ENCODE results near the gene CCDC33.

Gene CCDC33

DNA sequence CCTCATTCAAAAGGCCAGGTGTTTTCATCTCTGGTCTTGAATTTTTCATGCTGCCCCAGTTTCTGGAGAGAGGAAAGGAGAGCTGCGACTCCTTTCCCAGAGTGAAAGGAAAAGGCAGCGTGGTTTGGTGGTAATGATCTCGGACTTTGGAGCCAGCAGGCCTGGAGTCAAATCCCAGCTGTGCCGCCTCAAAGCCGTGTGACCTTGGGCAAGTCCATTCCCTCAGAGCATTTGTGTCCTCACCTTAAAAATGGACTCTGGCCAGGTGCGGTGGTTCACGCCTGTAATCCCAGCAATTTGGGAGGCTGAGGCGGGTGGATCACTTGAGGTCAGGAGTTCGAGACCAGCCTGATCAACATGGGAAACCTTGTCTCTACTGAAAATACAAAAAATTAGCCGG, 4.7 kb upstream of the CCDC33 start:
- H3K27ac ChIP-seq = no peak overlapping the region
- TF ChIP-seq ZFX (IDR thresholded peaks at IDR 0.05; ENCODE audit: borderline replicate concordance) = no peak
- TF ChIP-seq, protein P1, sequence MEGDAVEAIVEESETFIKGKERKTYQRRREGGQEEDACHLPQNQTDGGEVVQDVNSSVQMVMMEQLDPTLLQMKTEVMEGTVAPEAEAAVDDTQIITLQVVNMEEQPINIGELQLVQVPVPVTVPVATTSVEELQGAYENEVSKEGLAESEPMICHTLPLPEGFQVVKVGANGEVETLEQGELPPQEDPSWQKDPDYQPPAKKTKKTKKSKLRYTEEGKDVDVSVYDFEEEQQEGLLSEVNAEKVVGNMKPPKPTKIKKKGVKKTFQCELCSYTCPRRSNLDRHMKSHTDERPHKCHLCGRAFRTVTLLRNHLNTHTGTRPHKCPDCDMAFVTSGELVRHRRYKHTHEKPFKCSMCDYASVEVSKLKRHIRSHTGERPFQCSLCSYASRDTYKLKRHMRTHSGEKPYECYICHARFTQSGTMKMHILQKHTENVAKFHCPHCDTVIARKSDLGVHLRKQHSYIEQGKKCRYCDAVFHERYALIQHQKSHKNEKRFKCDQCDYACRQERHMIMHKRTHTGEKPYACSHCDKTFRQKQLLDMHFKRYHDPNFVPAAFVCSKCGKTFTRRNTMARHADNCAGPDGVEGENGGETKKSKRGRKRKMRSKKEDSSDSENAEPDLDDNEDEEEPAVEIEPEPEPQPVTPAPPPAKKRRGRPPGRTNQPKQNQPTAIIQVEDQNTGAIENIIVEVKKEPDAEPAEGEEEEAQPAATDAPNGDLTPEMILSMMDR (IDR thresholded peaks at IDR 0.05) = no peak

DNA sequence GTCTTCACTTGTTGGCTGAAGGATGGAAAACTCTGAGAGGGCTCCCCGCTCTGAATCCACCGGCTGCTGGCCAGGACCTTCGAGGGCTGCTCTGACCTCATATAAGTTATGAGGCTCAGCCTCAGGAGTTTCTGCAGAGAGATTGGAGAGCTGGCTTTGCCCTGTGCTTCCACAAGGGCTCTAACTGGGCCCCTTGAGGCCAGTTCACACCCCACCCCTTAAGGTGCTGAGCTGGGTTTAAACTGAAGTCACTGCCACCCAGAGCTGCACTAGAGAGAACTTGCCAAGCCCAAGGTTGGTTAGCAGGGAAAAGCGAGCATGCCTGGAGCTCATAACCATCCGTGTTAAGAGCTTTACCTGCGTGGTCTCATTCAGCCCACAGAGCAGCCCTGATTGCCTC, 2.8 kb upstream of the CCDC33 start:
- TF ChIP-seq, protein P1 (IDR thresholded peaks at IDR 0.05) = no peak
- no peak for TF ChIP-seq ZFX (IDR thresholded peaks at IDR 0.05; ENCODE audit: borderline replicate concordance)
- H3K27ac ChIP-seq = no peak overlapping the region

DNA sequence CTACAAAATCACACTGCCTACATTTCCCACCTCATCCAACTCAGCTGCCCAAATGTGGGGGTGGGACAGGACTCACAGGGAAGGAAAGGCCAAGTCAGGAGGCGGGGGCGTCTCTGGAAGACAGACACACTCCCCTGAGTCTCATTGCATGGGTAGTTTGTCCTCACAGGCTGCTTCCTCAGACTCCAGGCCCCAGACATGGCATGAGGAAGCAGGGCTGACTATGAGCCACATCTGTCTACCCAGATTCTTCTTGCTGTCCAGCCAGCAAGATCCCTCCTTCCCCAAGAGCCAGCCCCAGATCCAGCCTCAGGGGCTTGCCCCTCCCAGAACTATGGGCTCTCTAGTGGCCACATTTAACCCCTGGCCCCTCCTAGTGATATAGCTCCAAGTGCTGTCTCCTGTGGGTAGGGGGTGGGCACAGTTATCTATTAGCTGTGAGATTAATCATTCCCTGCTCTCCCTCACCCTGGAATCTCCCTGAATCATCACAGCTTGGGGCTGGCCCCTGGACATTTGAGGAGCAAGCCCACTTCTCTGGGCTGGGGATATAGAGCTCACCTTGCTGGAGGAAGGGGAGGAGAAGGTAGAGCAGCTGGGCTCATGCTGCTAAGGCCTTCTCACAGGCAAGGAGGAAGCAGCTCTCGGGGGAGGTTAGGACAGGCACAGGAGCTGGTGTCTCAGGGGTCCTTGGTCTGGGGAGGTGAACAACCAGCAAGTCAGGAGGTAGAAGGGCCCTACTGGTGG, 2.1 kb upstream of the CCDC33 start:
- TF ChIP-seq ZFX (IDR thresholded peaks at IDR 0.05; ENCODE audit: borderline replicate concordance) = no peak
- TF ChIP-seq, protein P1 (IDR thresholded peaks at IDR 0.05) = no peak

DNA sequence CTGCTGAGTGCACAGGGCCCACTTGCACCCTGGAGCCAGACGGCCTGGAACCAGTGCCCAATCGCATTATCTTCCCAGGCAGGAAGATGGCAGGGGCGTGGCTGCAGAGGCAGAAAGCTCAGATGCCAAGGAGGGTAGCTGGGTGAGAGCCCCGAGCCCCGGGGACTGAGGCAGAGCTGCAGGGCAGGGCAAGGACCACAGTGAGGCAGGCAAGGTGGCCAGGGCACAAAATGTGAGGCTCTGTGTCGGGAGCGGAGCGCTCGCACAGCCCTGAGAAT, 1.6 kb upstream of the CCDC33 start:
- H3K27ac ChIP-seq = no peak overlapping the region
- no peak for TF ChIP-seq ZFX (IDR thresholded peaks at IDR 0.05; ENCODE audit: borderline replicate concordance)
- TF ChIP-seq, protein P1 (IDR thresholded peaks at IDR 0.05) = no peak

More for the DNA sequence above, 2.1 kb upstream of the CCDC33 start:
- H3K27ac ChIP-seq = no peak overlapping the region

DNA sequence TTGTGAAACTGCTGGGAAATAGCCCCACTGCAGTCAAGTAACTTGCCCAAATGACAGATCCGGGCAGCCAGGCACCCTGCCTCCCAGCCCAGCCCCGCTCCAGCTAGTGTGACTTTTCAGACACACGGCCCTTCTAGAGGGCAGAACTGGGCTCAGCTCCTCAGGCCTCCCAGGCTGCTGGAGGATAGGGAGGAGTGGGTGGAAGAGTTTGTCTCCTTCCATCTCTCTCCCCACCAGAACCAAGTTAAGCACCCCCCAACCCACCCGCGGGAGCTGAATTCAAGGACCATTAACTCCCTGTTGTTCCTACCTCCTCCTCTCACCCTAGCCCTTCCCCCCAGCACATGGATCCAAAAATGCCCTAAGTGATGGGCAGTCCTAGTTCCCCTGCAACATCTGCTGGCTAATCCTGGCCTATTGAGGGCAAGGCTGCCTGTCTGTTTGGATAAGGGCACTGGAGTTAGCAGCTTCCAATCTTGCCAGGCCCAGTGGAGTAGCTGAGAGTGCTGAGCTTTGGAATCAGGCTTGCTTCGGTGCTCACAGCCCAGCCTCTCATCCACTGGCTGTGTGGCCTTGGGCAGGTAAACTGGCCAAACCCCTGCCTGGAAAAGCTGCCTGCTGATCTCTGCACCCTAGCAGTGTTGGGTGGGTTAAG, 3.1 kb downstream of the CCDC33 start:
- TF ChIP-seq, protein P1 (IDR thresholded peaks at IDR 0.05) = no peak
- TF ChIP-seq ZFX (IDR thresholded peaks at IDR 0.05; ENCODE audit: borderline replicate concordance) = no peak
- H3K27ac ChIP-seq = peak overlapping the region; percentile 49

DNA sequence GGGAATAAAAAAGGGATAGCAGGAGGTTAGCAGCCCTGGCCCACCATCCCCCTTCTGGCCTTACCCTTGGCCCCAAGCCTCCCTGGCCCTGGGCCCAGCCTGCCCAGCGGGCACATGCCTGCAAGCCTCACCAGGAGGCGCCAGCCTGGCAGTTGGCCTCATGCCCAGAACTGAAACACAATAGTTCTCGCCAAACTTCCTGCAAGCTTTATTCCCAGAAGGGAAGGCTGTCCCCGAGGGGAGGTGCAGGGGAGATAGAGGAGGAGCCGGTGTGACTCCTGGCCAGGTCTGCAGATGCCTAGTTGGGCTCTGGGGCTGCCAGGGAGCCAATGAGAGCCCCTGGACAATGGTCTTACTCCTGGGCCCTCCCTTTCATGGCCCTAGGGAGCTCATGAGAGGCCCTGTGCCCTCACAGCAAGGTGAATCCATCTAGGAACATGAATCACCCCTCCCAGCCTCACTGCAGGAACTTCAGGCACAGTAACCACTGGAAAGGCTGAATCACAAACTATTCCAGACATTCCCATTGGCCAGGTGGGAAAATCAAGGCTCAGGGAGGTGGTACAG, 4.0 kb downstream of the CCDC33 start:
- no peak for TF ChIP-seq ZFX (IDR thresholded peaks at IDR 0.05; ENCODE audit: borderline replicate concordance)
- TF ChIP-seq, protein P1 (IDR thresholded peaks at IDR 0.05) = peak; percentile 65
- peak overlapping the region; percentile 49 for H3K27ac ChIP-seq
